Endodermal cell (in vitro differentiated cells): Measurements from ENCODE around the gene COQ8B. TPM values are rescaled to one million over a fixed set of nuclear protein-coding genes. Genes with fewer than 3 reads are reported as not detected.
A peak's percentile ranks its signal among the peaks of the same experiment; 100 is the strongest.

ENCODE experiments used
- DNase-seq: peaks from one replicate; pipeline ENCODE4 v3.0.0-alpha.2; 2017
- H3K27ac ChIP-seq: 2 replicates; pipeline ENCODE4 v1.5.1; 2013; ENCODE audit warnings: mild to moderate bottlenecking, low read depth, low read length, moderate library complexity
- H3K27me3 ChIP-seq: 2 replicates; pipeline ENCODE4 v1.6.1; 2013; ENCODE audit warnings: mild to moderate bottlenecking, low read length, moderate library complexity; ENCODE audit not compliant: insufficient read depth, control insufficient read depth, poor library complexity, severe bottlenecking
- H3K36me3 ChIP-seq: 2 replicates; pipeline ENCODE4 v1.7.0; 2013; ENCODE audit warnings: mild to moderate bottlenecking, low read length, moderate library complexity; ENCODE audit not compliant: control insufficient read depth, insufficient read depth
- H3K4me1 ChIP-seq: one replicate; pipeline ENCODE4 v1.7.0; 2013; ENCODE audit warnings: low read length; ENCODE audit not compliant: control insufficient read depth, insufficient read depth
- H3K4me3 ChIP-seq: 2 replicates; pipeline ENCODE4 v1.5.1; 2013; ENCODE audit warnings: mild to moderate bottlenecking, low read length, moderate library complexity
- H3K9ac ChIP-seq: 2 replicates; pipeline ENCODE4 v1.6.1; 2013; ENCODE audit warnings: mild to moderate bottlenecking, low read length, moderate library complexity; ENCODE audit not compliant: poor library complexity, severe bottlenecking; ENCODE audit errors: extremely low read depth
- H3K9me3 ChIP-seq: 2 replicates; pipeline ENCODE4 v1.6.1; 2013; ENCODE audit warnings: mild to moderate bottlenecking, low read length, moderate library complexity; ENCODE audit not compliant: control insufficient read depth
- H3K27ac Mint-ChIP-seq: 2 replicates; pipeline ENCODE4 v1.8.0; 2020; ENCODE audit warnings: mixed read lengths
- H3K27me3 Mint-ChIP-seq: 2 replicates; pipeline ENCODE4 v1.8.0; 2021; ENCODE audit warnings: mild to moderate bottlenecking, mixed read lengths; ENCODE audit not compliant: insufficient read depth
- H3K36me3 Mint-ChIP-seq: 2 replicates; pipeline ENCODE4 v1.8.0; 2020; ENCODE audit warnings: low read depth, mixed read lengths
- H3K4me1 Mint-ChIP-seq: 2 replicates; pipeline ENCODE4 v1.8.0; 2020; ENCODE audit warnings: mixed read lengths
- H3K4me3 Mint-ChIP-seq: 2 replicates; pipeline ENCODE4 v1.8.0; 2020; ENCODE audit warnings: mild to moderate bottlenecking, moderate library complexity, mixed read lengths
- H3K9me3 Mint-ChIP-seq: 2 replicates; pipeline ENCODE4 v1.8.0; 2020; ENCODE audit warnings: mild to moderate bottlenecking, mixed read lengths
- CTCF ChIP-seq: fragments of 200-600 bp; sonication (generic); conservative IDR thresholded peaks from 2 replicates; pipeline ENCODE4 v1.5.0; 2021; ENCODE audit warnings: antibody characterized with exemption, mild to moderate bottlenecking
- WGBS, 2 experiments: methylation state at CpG; one replicate each; pipeline versions ENCODE4 v1.1.5 to v1.1.7; 2013; ENCODE audit warnings: missing lambda C conversion rate in 2 of 2, mixed read lengths in 1 of 2; ENCODE audit not compliant: insufficient coverage in 1 of 2, insufficient read length in 1 of 2; 5-methylcytosine and 5-hydroxymethylcytosine counted together
- total RNA-seq, 2 donors: library from RNA; stranded (reverse); fragmentation: NEBNext Ultra II Directional in 1 of 2; extraction: Animal tissue kit (Norgen Biotek cat#: 25700) in 1 of 2; gene quantifications; 2 replicates in 1 of 2; 3 replicates in 1 of 2; pipeline ENCODE4 v1.2.1, GENCODE V29; 2021

Gene COQ8B
- total RNA-seq, 2 donors from 2014 or later: 45.6 to 49.8 TPM

GRCh38 chr19:40742886-40743285 is 26.2 kb upstream of the COQ8B start:
- H3K27ac Mint-ChIP-seq: no peak overlapping the region
- H3K4me1 ChIP-seq: no peaks in the 10 kb centered on the region
- H3K27me3 ChIP-seq: no peaks in the 10 kb centered on the region
- peaks cover 3% of the 10 kb centered on the region for H3K4me1 Mint-ChIP-seq
- H3K27ac ChIP-seq: no peak overlapping the region
- H3K4me3 ChIP-seq: no peak overlapping the region
- H3K36me3 Mint-ChIP-seq: peaks cover 16% of the 10 kb centered on the region
- no peaks in the 10 kb centered on the region for H3K27me3 Mint-ChIP-seq
- H3K36me3 ChIP-seq: peaks cover 11% of the 10 kb centered on the region
- no peak overlapping the region for H3K4me3 Mint-ChIP-seq
- no peaks in the 10 kb centered on the region for H3K9me3 ChIP-seq
- no peak for DNase-seq
- 92 to 96% methylated on average over 7 to 12 of the region's 12 CpGs for WGBS, 2 experiments
- no peak overlapping the region for H3K9ac ChIP-seq
- H3K9me3 Mint-ChIP-seq: no peaks in the 10 kb centered on the region
- TF ChIP-seq CTCF: no peak

GRCh38 chr19:40742477-40742876 is 25.8 kb upstream of the COQ8B start:
- H3K36me3 Mint-ChIP-seq: peaks cover 19% of the 10 kb centered on the region
- peaks cover 3% of the 10 kb centered on the region for H3K4me1 Mint-ChIP-seq
- TF ChIP-seq CTCF: peak; percentile 16
- Histone ChIP-seq H3K27me3 (no peaks in the 10 kb centered on the region), H3K4me1 (no peaks in the 10 kb centered on the region), H3K9ac (no peak overlapping the region), H3K9me3 (no peaks in the 10 kb centered on the region), H3K36me3 (peaks cover 13% of the 10 kb centered on the region), H3K27ac (no peak overlapping the region), H3K4me3 (no peak overlapping the region)
- no peak for DNase-seq
- H3K4me3 Mint-ChIP-seq: no peak overlapping the region
- WGBS, 2 experiments: 92 to 96% methylated on average over 13 to 17 of the region's 17 CpGs
- H3K27me3 Mint-ChIP-seq: no peaks in the 10 kb centered on the region
- H3K27ac Mint-ChIP-seq: no peak overlapping the region
- no peaks in the 10 kb centered on the region for H3K9me3 Mint-ChIP-seq

GRCh38 chr19:40741527-40742390 is 25.1 kb upstream of the COQ8B start:
- no peak overlapping the region for H3K4me3 ChIP-seq
- no peak overlapping the region for H3K4me3 Mint-ChIP-seq
- no peaks in the 10 kb centered on the region for H3K27me3 ChIP-seq
- H3K36me3 ChIP-seq: peaks cover 20% of the 10 kb centered on the region
- H3K27ac ChIP-seq: no peak overlapping the region
- peaks cover 24% of the 10 kb centered on the region for H3K36me3 Mint-ChIP-seq
- DNase-seq: no peak
- TF ChIP-seq CTCF: no peak
- no peaks in the 10 kb centered on the region for H3K9me3 Mint-ChIP-seq
- peaks cover 3% of the 10 kb centered on the region for H3K4me1 Mint-ChIP-seq
- WGBS, 2 experiments: 92 to 100% methylated on average over 3 to 10 of the region's 10 CpGs
- H3K27ac Mint-ChIP-seq: peak overlapping the region; percentile 11
- H3K9ac ChIP-seq: no peak overlapping the region
- no peaks in the 10 kb centered on the region for H3K9me3 ChIP-seq
- H3K27me3 Mint-ChIP-seq: no peaks in the 10 kb centered on the region
- no peaks in the 10 kb centered on the region for H3K4me1 ChIP-seq
